H1 (cell line): Measurements from ENCODE around the gene CLIC3. TPM values are rescaled to one million over a fixed set of nuclear protein-coding genes. Genes with fewer than 3 reads are reported as not detected.

Experiments used
- CTCF ChIA-PET: fragments of 300-600 bp; sonication (Branson Sonifier 250); formaldehyde crosslinking; loops from one replicate; lab custom pipeline; 2021; ENCODE audit not compliant: partially characterized antibody; lab: Charles Lee
- POLR2A ChIA-PET: fragments of 300-600 bp; sonication (Branson Sonifier 250); formaldehyde crosslinking; loops from one replicate; lab custom pipeline; 2021; ENCODE audit warnings: inconsistent platforms; ENCODE audit not compliant: partially characterized antibody; lab: Charles Lee
- DNase-seq, 2 experiments: peaks; one replicate each; pipeline versions ENCODE4 v3.0.0 to v3.0.0-alpha.2; 2010 to 2022; ENCODE audit warnings: low spot score in 2 of 2, low read depth in 1 of 2, mixed read lengths in 1 of 2
- FAIRE-seq: peaks from 2 replicates; lab custom pipeline; 2011; peaks lifted over from hg19 to GRCh38; lab: Jason Lieb, UNC
- H2AFZ ChIP-seq: 2 replicates; pipeline ENCODE4 v1.8.1; 2012; ENCODE audit warnings: low read length, inconsistent platforms
- H2AK5ac ChIP-seq: 2 replicates; pipeline ENCODE4 v1.6.1; 2013; ENCODE audit warnings: low read depth, low read length
- H2BK120ac ChIP-seq: replicated peaks from 2 replicates; pipeline ENCODE3; 2013; ENCODE audit warnings: low read depth, low read length, inconsistent platforms
- H2BK12ac ChIP-seq: 2 replicates; pipeline ENCODE4 v1.6.1; 2013; ENCODE audit warnings: low read depth, low read length
- H2BK15ac ChIP-seq: 2 replicates; pipeline ENCODE4 v1.6.1; 2013; ENCODE audit warnings: low read length
- H2BK20ac ChIP-seq: 2 replicates; pipeline ENCODE4 v1.6.1; 2013; ENCODE audit warnings: low read length
- H2BK5ac ChIP-seq: 2 replicates; pipeline ENCODE4 v1.6.1; 2013; ENCODE audit warnings: low read depth, low read length
- H3K14ac ChIP-seq: 2 replicates; pipeline ENCODE4 v1.6.1; 2013; ENCODE audit warnings: inconsistent platforms; ENCODE audit not compliant: insufficient read length
- H3K18ac ChIP-seq: 2 replicates; pipeline ENCODE4 v1.6.1; 2013; ENCODE audit warnings: low read length; ENCODE audit errors: extremely low read depth
- H3K23ac ChIP-seq: 2 replicates; pipeline ENCODE4 v1.6.1; 2013; ENCODE audit warnings: inconsistent platforms; ENCODE audit not compliant: insufficient read length
- H3K23me2 ChIP-seq: 2 replicates; pipeline ENCODE4 v1.6.1; 2013; ENCODE audit warnings: low read depth, low read length
- H3K27ac ChIP-seq: 2 replicates; pipeline ENCODE4 v1.6.1; 2011; ENCODE audit warnings: low read depth, low read length, inconsistent platforms
- H3K27me3 ChIP-seq, 4 experiments: replicated peaks in 1 of 4; 1 replicate in 1 of 4; 2 replicates in 3 of 4; pipeline versions ENCODE4 v1.6.1 to v1.8.1; 2011 to 2013; ENCODE audit warnings: low read length in 3 of 4, mild to moderate bottlenecking in 3 of 4, inconsistent platforms in 2 of 4, mixed read lengths in 2 of 4, moderate library complexity in 1 of 4; ENCODE audit not compliant: control insufficient read depth in 3 of 4, insufficient read depth in 3 of 4; ENCODE audit errors: extremely low read depth in 1 of 4
- H3K36me3 ChIP-seq, 4 experiments: 2 replicates each; pipeline versions ENCODE4 v1.6.1 to v1.8.1; 2011 to 2013; ENCODE audit warnings: mild to moderate bottlenecking in 4 of 4, low read length in 3 of 4, moderate library complexity in 2 of 4, control low read depth in 1 of 4, inconsistent platforms in 1 of 4; ENCODE audit not compliant: insufficient read depth in 4 of 4, control insufficient read depth in 2 of 4
- H3K4ac ChIP-seq: replicated peaks from 2 replicates; pipeline ENCODE3; 2013; ENCODE audit warnings: low read length, low read depth, mixed read lengths, inconsistent platforms; ENCODE audit not compliant: insufficient read length
- H3K4me1 ChIP-seq, 4 experiments: replicated peaks in 1 of 4; 1 replicate in 1 of 4; 2 replicates in 3 of 4; pipeline versions ENCODE4 v1.6.1 to v1.8.1; 2011 to 2013; ENCODE audit warnings: low read length in 3 of 4, inconsistent platforms in 2 of 4, mixed read lengths in 1 of 4; ENCODE audit not compliant: insufficient read depth in 4 of 4, control insufficient read depth in 3 of 4
- H3K4me2 ChIP-seq, 2 experiments: 2 replicates each; pipeline versions ENCODE4 v1.6.1 to v1.8.1; 2011 to 2013; ENCODE audit warnings: low read depth in 2 of 2, low read length in 2 of 2, control low read depth in 1 of 2, inconsistent platforms in 1 of 2, mild to moderate bottlenecking in 1 of 2; ENCODE audit not compliant: insufficient read depth in 1 of 2
- H3K4me3 ChIP-seq, 4 experiments: fragments of 200-600, 300-600 bp in 1 of 4; sonication (generic), shearing (Covaris generic), sonication (Bioruptor Twin) in 1 of 4; 2 replicates each; pipeline versions ENCODE4 v1.5.1 to v1.8.1; 2011 to 2016; ENCODE audit warnings: low read length in 4 of 4, low read depth in 3 of 4, control low read depth in 2 of 4, inconsistent platforms in 2 of 4, mild to moderate bottlenecking in 2 of 4, mixed read lengths in 1 of 4, moderate library complexity in 1 of 4; ENCODE audit not compliant: insufficient read depth in 2 of 4; ENCODE audit errors: extremely low read depth in 1 of 4
- H3K56ac ChIP-seq: replicated peaks from 2 replicates; pipeline ENCODE3; 2013; ENCODE audit warnings: low read depth, mild to moderate bottlenecking, mixed read lengths, low read length, inconsistent platforms; ENCODE audit not compliant: insufficient read length
- H3K79me1 ChIP-seq: 2 replicates; pipeline ENCODE4 v1.6.1; 2013; ENCODE audit warnings: low read depth, low read length, control low read depth
- H3K79me2 ChIP-seq, 2 experiments: 2 replicates each; pipeline versions ENCODE4 v1.6.1 to v1.8.1; 2012 to 2013; ENCODE audit warnings: low read length in 2 of 2, mild to moderate bottlenecking in 2 of 2, inconsistent platforms in 1 of 2; ENCODE audit not compliant: insufficient read depth in 2 of 2, control insufficient read depth in 1 of 2
- H3K9ac ChIP-seq, 4 experiments: replicated peaks in 1 of 4; 1 replicate in 1 of 4; 2 replicates in 3 of 4; pipeline versions ENCODE4 v1.6.1 to v1.8.1; 2011 to 2013; ENCODE audit warnings: low read depth in 3 of 4, low read length in 3 of 4, control low read depth in 2 of 4, mild to moderate bottlenecking in 2 of 4, moderate library complexity in 2 of 4, inconsistent platforms in 1 of 4; ENCODE audit errors: extremely low read depth in 1 of 4
- H3K9me3 ChIP-seq, 2 experiments: 2 replicates each; pipeline versions ENCODE4 v1.6.1 to v1.8.1; 2012 to 2013; ENCODE audit warnings: mild to moderate bottlenecking in 2 of 2, moderate library complexity in 2 of 2, control low read depth in 1 of 2, inconsistent platforms in 1 of 2, low read depth in 1 of 2, low read length in 1 of 2, mixed read lengths in 1 of 2; ENCODE audit not compliant: insufficient read depth in 2 of 2
- H4K20me1 ChIP-seq, 2 experiments: replicated peaks in 1 of 2; 2 replicates each; pipeline versions ENCODE3 to v1.8.1; 2011 to 2013; ENCODE audit warnings: inconsistent platforms in 2 of 2, low read length in 2 of 2, mild to moderate bottlenecking in 1 of 2; ENCODE audit not compliant: insufficient read depth in 2 of 2, control insufficient read depth in 1 of 2
- H4K5ac ChIP-seq: 2 replicates; pipeline ENCODE4 v1.6.1; 2013; ENCODE audit warnings: low read length, low read depth, mixed read lengths, inconsistent platforms; ENCODE audit not compliant: insufficient read length
- H4K8ac ChIP-seq: 2 replicates; pipeline ENCODE4 v1.8.0; 2013; ENCODE audit warnings: mild to moderate bottlenecking, moderate library complexity, low read length, inconsistent platforms; ENCODE audit not compliant: insufficient read depth; ENCODE audit errors: extremely low read depth
- H4K91ac ChIP-seq: replicated peaks from 2 replicates; pipeline ENCODE3; 2013; ENCODE audit warnings: low read length, mixed read lengths, inconsistent platforms; ENCODE audit not compliant: insufficient read length
- CBX5 ChIP-seq: fragments of 300-800, 300-1000 bp; sonication (generic); IDR thresholded peaks from 2 replicates; pipeline ENCODE4 v1.7.1; 2016; ENCODE audit warnings: antibody characterized with exemption, low read length, low read depth
- CEBPB ChIP-seq: IDR thresholded peaks from 2 replicates; pipeline ENCODE4 v1.6.1; 2012; ENCODE audit warnings: low read depth, low read length
- CTCF ChIP-seq, 3 experiments: IDR thresholded peaks; 1 replicate in 2 of 3; 2 replicates in 1 of 3; pipeline versions ENCODE4 v1.5.1 to v1.6.1; 2011; ENCODE audit warnings: low read length in 3 of 3, mild to moderate bottlenecking in 3 of 3, inconsistent platforms in 2 of 3, low read depth in 1 of 3, moderate library complexity in 1 of 3; ENCODE audit not compliant: insufficient read depth in 1 of 3; ENCODE audit errors: control extremely low read depth in 1 of 3
- EGR1 ChIP-seq: IDR thresholded peaks from 2 replicates; pipeline ENCODE4 v1.6.1; 2011; ENCODE audit warnings: low read depth, low read length, borderline replicate concordance
- HDAC2 ChIP-seq, 2 experiments: fragments of 300-600 bp in 1 of 2; sonication (generic) in 1 of 2; IDR thresholded peaks; 2 replicates each; pipeline ENCODE4 v1.6.1; 2011 to 2012; ENCODE audit warnings: low read depth in 2 of 2, low read length in 2 of 2, mild to moderate bottlenecking in 2 of 2, moderate library complexity in 2 of 2, borderline replicate concordance in 1 of 2, inconsistent platforms in 1 of 2
- HDAC6 ChIP-seq: IDR thresholded peaks from one replicate; pipeline ENCODE4 v1.7.1; 2012; ENCODE audit warnings: low read depth, mild to moderate bottlenecking, inconsistent platforms, low read length, moderate library complexity
- JUN ChIP-seq: IDR thresholded peaks from 2 replicates; pipeline ENCODE4 v1.6.1; 2011; ENCODE audit warnings: low read depth, mild to moderate bottlenecking, improper control_type of control experiment, low read length
- KDM4A ChIP-seq: IDR thresholded peaks from one replicate; pipeline ENCODE4 v1.7.1; 2012; ENCODE audit warnings: low read depth, mild to moderate bottlenecking, moderate library complexity, low read length, inconsistent platforms; ENCODE audit not compliant: severe bottlenecking
- SAP30 ChIP-seq: fragments of 300-600 bp; sonication (generic); IDR thresholded peaks from 2 replicates; pipeline ENCODE4 v1.7.1; 2012; ENCODE audit warnings: low read length, moderate library complexity, mild to moderate bottlenecking, inconsistent platforms; ENCODE audit not compliant: insufficient read depth, insufficient replicate concordance
- TAF7 ChIP-seq: optimal IDR thresholded peaks from 2 replicates; pipeline ENCODE3; 2011; ENCODE audit warnings: low read depth, mild to moderate bottlenecking, inconsistent platforms, low read length, moderate library complexity, borderline replicate concordance
- TCF12 ChIP-seq: IDR thresholded peaks from 2 replicates; pipeline ENCODE4 v1.6.1; 2011; ENCODE audit warnings: low read depth, mild to moderate bottlenecking, low read length
- WGBS, 2 experiments: shearing (Covaris generic) in 1 of 2; methylation state at CpG; one replicate each; pipeline versions ENCODE4 v1.1.6 to v1.1.7; 2013 to 2015; ENCODE audit warnings: low lambda C conversion rate in 2 of 2, mixed read lengths in 2 of 2, inconsistent platforms in 1 of 2, low coverage in 1 of 2, missing lambda C conversion rate in 1 of 2; ENCODE audit not compliant: insufficient replicate concordance in 2 of 2, insufficient coverage in 1 of 2, insufficient read length in 1 of 2; ENCODE audit errors: extremely low coverage in 1 of 2, missing lambda C conversion rate in 1 of 2; 5-methylcytosine and 5-hydroxymethylcytosine counted together
- polyA plus RNA-seq, 7 experiments: library from polyadenylated mRNA; depleted of rRNA in 3 of 7; stranded (reverse) in 5 of 7; unstranded in 2 of 7; fragments of >200 nt in 5 of 7; fragments of 200-250 nt in 2 of 7; gene quantifications; 1 replicate in 5 of 7; 2 replicates in 1 of 7; 4 replicates in 1 of 7; pipeline versions ENCODE4 v1.2.1 to v1.2.3, GENCODE V29; 2011 to 2013; ENCODE audit warnings: missing spikeins in 2 of 7, mixed read lengths in 2 of 7
- total RNA-seq: library from RNA; stranded (reverse); fragmentation: NEBNext Ultra II Directional; extraction: Animal tissue kit (Norgen Biotek cat#: 25700); gene quantifications from 2 replicates; pipeline ENCODE4 v1.2.1, GENCODE V29; 2021

CLIC3 gene
- total and polyA plus RNA-seq, 2 of the 8 experiments (the other 6 are each of a cell fraction or from before 2014, with no cell fraction given): 0.12 TPM; not detected in 1

GRCh38 chr9:136963341-136963740, 33.0 kb downstream of the CLIC3 start:
- Histone ChIP-seq H3K9ac (no peak overlapping the region), H4K5ac (no peak overlapping the region), H3K79me1 (no peaks in the 10 kb centered on the region; the same call in 1 of the 2 replicates), H3K4me3 (no peak overlapping the region), H3K36me3 (no peaks in the 10 kb centered on the region), H3K23me2 (no peaks in the 10 kb centered on the region), H3K4me2 (no peak overlapping the region), H3K4me1 (peaks cover 0 to 9% (median 5%) of the 10 kb centered on the region in 4 experiments; a peak in 5 of 7 replicates), H3K27ac (no peak overlapping the region), H3K18ac (no peak overlapping the region), H3K27me3 (no peaks in the 10 kb centered on the region), H3K9me3 (no peaks in the 10 kb centered on the region), H3K56ac (no peak overlapping the region), H3K4ac (no peak overlapping the region), H3K14ac (no peak overlapping the region), H2BK12ac (0 out of 2 replicates have a peak overlapping the region, but pooled peaks have one; percentile 75), H4K8ac (no peak overlapping the region), H4K91ac (no peak overlapping the region), H4K20me1 (no peaks in the 10 kb centered on the region), H2BK15ac (no peak overlapping the region), H3K79me2 (no peaks in the 10 kb centered on the region), H2BK120ac (no peak overlapping the region), H2BK20ac (no peak overlapping the region), H2BK5ac (no peak overlapping the region; the same call in 1 of the 2 replicates), H2AK5ac (no peak overlapping the region), H3K23ac (no peak overlapping the region), H2AFZ (no peak overlapping the region)
- 94% methylated on average over 15 of the region's 15 CpGs; no CpG with 5 or more reads in 1 of the 2 experiments for WGBS, 2 experiments
- DNase-seq (no peak), FAIRE-seq (no peak)
- CTCF ChIA-PET: interaction anchor here (0.6 to 5.6 kb wide), 4 partner anchors 11 to 129 kb away, joined by 3 to 32 read pairs (median 3); partner anchors contain the start of gene PTGDS
- POLR2A ChIA-PET: no interaction called here
- TF ChIP-seq CTCF (IDR thresholded peaks at IDR 0.05; ENCODE audit: control extremely low read depth in 1 of 3, insufficient read depth in 1 of 3, low read depth in 1 of 3, low read length in 3 of 3): no peak
- TF ChIP-seq TCF12: no peak
- no peak for TF ChIP-seq CEBPB
- no peak for TF ChIP-seq TAF7
- TF ChIP-seq EGR1: no peak
- no peak for TF ChIP-seq SAP30
- TF ChIP-seq CBX5: no peak
- TF ChIP-seq HDAC6: no peak
- no peak for TF ChIP-seq KDM4A
- TF ChIP-seq HDAC2 (IDR thresholded peaks at IDR 0.05; ENCODE audit: borderline replicate concordance in 1 of 2, low read depth in 2 of 2, low read length in 2 of 2): no peak
- no peak for TF ChIP-seq JUN
